ENCODE results near the gene CAD.

- TF ChIP-seq CTCF (IDR thresholded peaks at IDR 0.05), result no peak
- no peak for TF ChIP-seq POLR2A (IDR thresholded peaks at IDR 0.05)
Observed at GRCh38 chr2:27202854-27203253, 14.3 kb upstream of the CAD start.
